H1 (cell line): Measurements from ENCODE around the gene E2F2. TPM values are rescaled to one million over a fixed set of nuclear protein-coding genes. Genes with fewer than 3 reads are reported as not detected.

Experiments
- CTCF ChIA-PET: fragments of 300-600 bp; sonication (Branson Sonifier 250); formaldehyde crosslinking; loops from one replicate; lab custom pipeline; 2021; ENCODE audit not compliant: partially characterized antibody; lab: Charles Lee
- POLR2A ChIA-PET: fragments of 300-600 bp; sonication (Branson Sonifier 250); formaldehyde crosslinking; loops from one replicate; lab custom pipeline; 2021; ENCODE audit warnings: inconsistent platforms; ENCODE audit not compliant: partially characterized antibody; lab: Charles Lee
- DNase-seq, 2 experiments: peaks; one replicate each; pipeline versions ENCODE4 v3.0.0 to v3.0.0-alpha.2; 2010 to 2022; ENCODE audit warnings: low spot score in 2 of 2, low read depth in 1 of 2, mixed read lengths in 1 of 2
- FAIRE-seq: peaks from 2 replicates; lab custom pipeline; 2011; peaks lifted over from hg19 to GRCh38; lab: Jason Lieb, UNC
- H2AFZ ChIP-seq: 2 replicates; pipeline ENCODE4 v1.8.1; 2012; ENCODE audit warnings: low read length, inconsistent platforms
- H2AK5ac ChIP-seq: 2 replicates; pipeline ENCODE4 v1.6.1; 2013; ENCODE audit warnings: low read depth, low read length
- H2BK120ac ChIP-seq: replicated peaks from 2 replicates; pipeline ENCODE3; 2013; ENCODE audit warnings: low read depth, low read length, inconsistent platforms
- H2BK12ac ChIP-seq: 2 replicates; pipeline ENCODE4 v1.6.1; 2013; ENCODE audit warnings: low read depth, low read length
- H2BK15ac ChIP-seq: 2 replicates; pipeline ENCODE4 v1.6.1; 2013; ENCODE audit warnings: low read length
- H2BK20ac ChIP-seq: 2 replicates; pipeline ENCODE4 v1.6.1; 2013; ENCODE audit warnings: low read length
- H2BK5ac ChIP-seq: 2 replicates; pipeline ENCODE4 v1.6.1; 2013; ENCODE audit warnings: low read depth, low read length
- H3K14ac ChIP-seq: 2 replicates; pipeline ENCODE4 v1.6.1; 2013; ENCODE audit warnings: inconsistent platforms; ENCODE audit not compliant: insufficient read length
- H3K18ac ChIP-seq: 2 replicates; pipeline ENCODE4 v1.6.1; 2013; ENCODE audit warnings: low read length; ENCODE audit errors: extremely low read depth
- H3K23ac ChIP-seq: 2 replicates; pipeline ENCODE4 v1.6.1; 2013; ENCODE audit warnings: inconsistent platforms; ENCODE audit not compliant: insufficient read length
- H3K23me2 ChIP-seq: 2 replicates; pipeline ENCODE4 v1.6.1; 2013; ENCODE audit warnings: low read depth, low read length
- H3K27ac ChIP-seq: 2 replicates; pipeline ENCODE4 v1.6.1; 2011; ENCODE audit warnings: low read depth, low read length, inconsistent platforms
- H3K27me3 ChIP-seq, 4 experiments: replicated peaks in 1 of 4; 1 replicate in 1 of 4; 2 replicates in 3 of 4; pipeline versions ENCODE4 v1.6.1 to v1.8.1; 2011 to 2013; ENCODE audit warnings: low read length in 3 of 4, mild to moderate bottlenecking in 3 of 4, inconsistent platforms in 2 of 4, mixed read lengths in 2 of 4, moderate library complexity in 1 of 4; ENCODE audit not compliant: control insufficient read depth in 3 of 4, insufficient read depth in 3 of 4; ENCODE audit errors: extremely low read depth in 1 of 4
- H3K36me3 ChIP-seq, 4 experiments: 2 replicates each; pipeline versions ENCODE4 v1.6.1 to v1.8.1; 2011 to 2013; ENCODE audit warnings: mild to moderate bottlenecking in 4 of 4, low read length in 3 of 4, moderate library complexity in 2 of 4, control low read depth in 1 of 4, inconsistent platforms in 1 of 4; ENCODE audit not compliant: insufficient read depth in 4 of 4, control insufficient read depth in 2 of 4
- H3K4ac ChIP-seq: replicated peaks from 2 replicates; pipeline ENCODE3; 2013; ENCODE audit warnings: low read length, low read depth, mixed read lengths, inconsistent platforms; ENCODE audit not compliant: insufficient read length
- H3K4me1 ChIP-seq, 4 experiments: replicated peaks in 1 of 4; 1 replicate in 1 of 4; 2 replicates in 3 of 4; pipeline versions ENCODE4 v1.6.1 to v1.8.1; 2011 to 2013; ENCODE audit warnings: low read length in 3 of 4, inconsistent platforms in 2 of 4, mixed read lengths in 1 of 4; ENCODE audit not compliant: insufficient read depth in 4 of 4, control insufficient read depth in 3 of 4
- H3K4me2 ChIP-seq, 2 experiments: 2 replicates each; pipeline versions ENCODE4 v1.6.1 to v1.8.1; 2011 to 2013; ENCODE audit warnings: low read depth in 2 of 2, low read length in 2 of 2, control low read depth in 1 of 2, inconsistent platforms in 1 of 2, mild to moderate bottlenecking in 1 of 2; ENCODE audit not compliant: insufficient read depth in 1 of 2
- H3K4me3 ChIP-seq, 4 experiments: fragments of 200-600, 300-600 bp in 1 of 4; sonication (generic), shearing (Covaris generic), sonication (Bioruptor Twin) in 1 of 4; 2 replicates each; pipeline versions ENCODE4 v1.5.1 to v1.8.1; 2011 to 2016; ENCODE audit warnings: low read length in 4 of 4, low read depth in 3 of 4, control low read depth in 2 of 4, inconsistent platforms in 2 of 4, mild to moderate bottlenecking in 2 of 4, mixed read lengths in 1 of 4, moderate library complexity in 1 of 4; ENCODE audit not compliant: insufficient read depth in 2 of 4; ENCODE audit errors: extremely low read depth in 1 of 4
- H3K56ac ChIP-seq: replicated peaks from 2 replicates; pipeline ENCODE3; 2013; ENCODE audit warnings: low read depth, mild to moderate bottlenecking, mixed read lengths, low read length, inconsistent platforms; ENCODE audit not compliant: insufficient read length
- H3K79me1 ChIP-seq: 2 replicates; pipeline ENCODE4 v1.6.1; 2013; ENCODE audit warnings: low read depth, low read length, control low read depth
- H3K79me2 ChIP-seq, 2 experiments: 2 replicates each; pipeline versions ENCODE4 v1.6.1 to v1.8.1; 2012 to 2013; ENCODE audit warnings: low read length in 2 of 2, mild to moderate bottlenecking in 2 of 2, inconsistent platforms in 1 of 2; ENCODE audit not compliant: insufficient read depth in 2 of 2, control insufficient read depth in 1 of 2
- H3K9ac ChIP-seq, 4 experiments: replicated peaks in 1 of 4; 1 replicate in 1 of 4; 2 replicates in 3 of 4; pipeline versions ENCODE4 v1.6.1 to v1.8.1; 2011 to 2013; ENCODE audit warnings: low read depth in 3 of 4, low read length in 3 of 4, control low read depth in 2 of 4, mild to moderate bottlenecking in 2 of 4, moderate library complexity in 2 of 4, inconsistent platforms in 1 of 4; ENCODE audit errors: extremely low read depth in 1 of 4
- H3K9me3 ChIP-seq, 2 experiments: 2 replicates each; pipeline versions ENCODE4 v1.6.1 to v1.8.1; 2012 to 2013; ENCODE audit warnings: mild to moderate bottlenecking in 2 of 2, moderate library complexity in 2 of 2, control low read depth in 1 of 2, inconsistent platforms in 1 of 2, low read depth in 1 of 2, low read length in 1 of 2, mixed read lengths in 1 of 2; ENCODE audit not compliant: insufficient read depth in 2 of 2
- H4K20me1 ChIP-seq, 2 experiments: replicated peaks in 1 of 2; 2 replicates each; pipeline versions ENCODE3 to v1.8.1; 2011 to 2013; ENCODE audit warnings: inconsistent platforms in 2 of 2, low read length in 2 of 2, mild to moderate bottlenecking in 1 of 2; ENCODE audit not compliant: insufficient read depth in 2 of 2, control insufficient read depth in 1 of 2
- H4K5ac ChIP-seq: 2 replicates; pipeline ENCODE4 v1.6.1; 2013; ENCODE audit warnings: low read length, low read depth, mixed read lengths, inconsistent platforms; ENCODE audit not compliant: insufficient read length
- H4K8ac ChIP-seq: 2 replicates; pipeline ENCODE4 v1.8.0; 2013; ENCODE audit warnings: mild to moderate bottlenecking, moderate library complexity, low read length, inconsistent platforms; ENCODE audit not compliant: insufficient read depth; ENCODE audit errors: extremely low read depth
- H4K91ac ChIP-seq: replicated peaks from 2 replicates; pipeline ENCODE3; 2013; ENCODE audit warnings: low read length, mixed read lengths, inconsistent platforms; ENCODE audit not compliant: insufficient read length
- ASH2L ChIP-seq: fragments of 200-600, 300-600 bp; sonication (generic); IDR thresholded peaks from one replicate; pipeline ENCODE4 v1.7.1; 2017; ENCODE audit warnings: low read length
- JUN ChIP-seq: IDR thresholded peaks from 2 replicates; pipeline ENCODE4 v1.6.1; 2011; ENCODE audit warnings: low read depth, mild to moderate bottlenecking, improper control_type of control experiment, low read length
- MAFK ChIP-seq: IDR thresholded peaks from 2 replicates; pipeline ENCODE4 v1.6.1; 2012; ENCODE audit warnings: low read depth, mild to moderate bottlenecking, improper control_type of control experiment, low read length
- POLR2A ChIP-seq, 2 experiments: IDR thresholded peaks; 1 replicate in 1 of 2; 2 replicates in 1 of 2; pipeline ENCODE4 v1.6.1; 2011; ENCODE audit warnings: low read depth in 2 of 2, low read length in 2 of 2, mild to moderate bottlenecking in 2 of 2; ENCODE audit errors: control extremely low read depth in 1 of 2
- POU5F1 ChIP-seq: IDR thresholded peaks from 2 replicates; pipeline ENCODE4 v1.6.1; 2011; ENCODE audit warnings: low read depth, mild to moderate bottlenecking, low read length, moderate library complexity
- RBBP5 ChIP-seq: IDR thresholded peaks from 2 replicates; pipeline ENCODE4 v1.7.1; 2012; ENCODE audit warnings: low read depth, mild to moderate bottlenecking, inconsistent platforms, low read length, moderate library complexity, borderline replicate concordance
- SIN3A ChIP-seq, 2 experiments: IDR thresholded peaks in 1 of 2; conservative IDR thresholded peaks in 1 of 2; 2 replicates each; pipeline ENCODE4 v1.6.1; 2011 to 2012; ENCODE audit warnings: low read length in 2 of 2, improper control_type of control experiment in 1 of 2, low read depth in 1 of 2, mild to moderate bottlenecking in 1 of 2
- SP2 ChIP-seq: IDR thresholded peaks from 2 replicates; pipeline ENCODE4 v1.6.1; 2012; ENCODE audit warnings: mild to moderate bottlenecking, low read length, inconsistent platforms
- TBP ChIP-seq: IDR thresholded peaks from 2 replicates; pipeline ENCODE4 v1.6.1; 2011; ENCODE audit warnings: low read depth, low read length, improper control_type of control experiment
- WGBS, 2 experiments: shearing (Covaris generic) in 1 of 2; methylation state at CpG; one replicate each; pipeline versions ENCODE4 v1.1.6 to v1.1.7; 2013 to 2015; ENCODE audit warnings: low lambda C conversion rate in 2 of 2, mixed read lengths in 2 of 2, inconsistent platforms in 1 of 2, low coverage in 1 of 2, missing lambda C conversion rate in 1 of 2; ENCODE audit not compliant: insufficient replicate concordance in 2 of 2, insufficient coverage in 1 of 2, insufficient read length in 1 of 2; ENCODE audit errors: extremely low coverage in 1 of 2, missing lambda C conversion rate in 1 of 2; 5-methylcytosine and 5-hydroxymethylcytosine counted together
- polyA plus RNA-seq, 7 experiments: library from polyadenylated mRNA; depleted of rRNA in 3 of 7; stranded (reverse) in 5 of 7; unstranded in 2 of 7; fragments of >200 nt in 5 of 7; fragments of 200-250 nt in 2 of 7; gene quantifications; 1 replicate in 5 of 7; 2 replicates in 1 of 7; 4 replicates in 1 of 7; pipeline versions ENCODE4 v1.2.1 to v1.2.3, GENCODE V29; 2011 to 2013; ENCODE audit warnings: missing spikeins in 2 of 7, mixed read lengths in 2 of 7
- total RNA-seq: library from RNA; stranded (reverse); fragmentation: NEBNext Ultra II Directional; extraction: Animal tissue kit (Norgen Biotek cat#: 25700); gene quantifications from 2 replicates; pipeline ENCODE4 v1.2.1, GENCODE V29; 2021
- TF ChIP-seq, protein P1 (sequence below), 3 experiments: IDR thresholded peaks; 1 replicate in 2 of 3; 2 replicates in 1 of 3; pipeline versions ENCODE4 v1.5.1 to v1.6.1; 2011; ENCODE audit warnings: low read length in 3 of 3, mild to moderate bottlenecking in 3 of 3, inconsistent platforms in 2 of 3, low read depth in 1 of 3, moderate library complexity in 1 of 3; ENCODE audit not compliant: insufficient read depth in 1 of 3; ENCODE audit errors: control extremely low read depth in 1 of 3

The E2F2 gene
- total and polyA plus RNA-seq, 2 of the 8 experiments (the other 6 are each of a cell fraction or from before 2014, with no cell fraction given), result 1.8 to 7.0 TPM

GRCh38 chr1:23472351-23473036 is 58.5 kb downstream of the E2F2 start:
- 88% methylated on average over 5 of the region's 5 CpGs; no CpG with 5 or more reads in 1 of the 2 experiments for WGBS, 2 experiments
- no peak overlapping the region for H2AFZ ChIP-seq
- TF ChIP-seq SP2, result no peak
- TF ChIP-seq, protein P1, sequence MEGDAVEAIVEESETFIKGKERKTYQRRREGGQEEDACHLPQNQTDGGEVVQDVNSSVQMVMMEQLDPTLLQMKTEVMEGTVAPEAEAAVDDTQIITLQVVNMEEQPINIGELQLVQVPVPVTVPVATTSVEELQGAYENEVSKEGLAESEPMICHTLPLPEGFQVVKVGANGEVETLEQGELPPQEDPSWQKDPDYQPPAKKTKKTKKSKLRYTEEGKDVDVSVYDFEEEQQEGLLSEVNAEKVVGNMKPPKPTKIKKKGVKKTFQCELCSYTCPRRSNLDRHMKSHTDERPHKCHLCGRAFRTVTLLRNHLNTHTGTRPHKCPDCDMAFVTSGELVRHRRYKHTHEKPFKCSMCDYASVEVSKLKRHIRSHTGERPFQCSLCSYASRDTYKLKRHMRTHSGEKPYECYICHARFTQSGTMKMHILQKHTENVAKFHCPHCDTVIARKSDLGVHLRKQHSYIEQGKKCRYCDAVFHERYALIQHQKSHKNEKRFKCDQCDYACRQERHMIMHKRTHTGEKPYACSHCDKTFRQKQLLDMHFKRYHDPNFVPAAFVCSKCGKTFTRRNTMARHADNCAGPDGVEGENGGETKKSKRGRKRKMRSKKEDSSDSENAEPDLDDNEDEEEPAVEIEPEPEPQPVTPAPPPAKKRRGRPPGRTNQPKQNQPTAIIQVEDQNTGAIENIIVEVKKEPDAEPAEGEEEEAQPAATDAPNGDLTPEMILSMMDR (IDR thresholded peaks at IDR 0.05; ENCODE audit: control extremely low read depth in 1 of 3, insufficient read depth in 1 of 3, low read depth in 1 of 3, low read length in 3 of 3), result no peak
- no peak for TF ChIP-seq SIN3A (conservative IDR thresholded peaks at IDR 0.05 in 1 of 2, IDR thresholded peaks at IDR 0.05 in 1 of 2; ENCODE audit: low read depth in 1 of 2, low read length in 2 of 2)
- no peak for TF ChIP-seq MAFK
- no peak for TF ChIP-seq POU5F1
- no peak for TF ChIP-seq POLR2A (IDR thresholded peaks at IDR 0.05; ENCODE audit: control extremely low read depth in 1 of 2, low read depth in 2 of 2, low read length in 2 of 2)
- TF ChIP-seq RBBP5, result no peak
- TF ChIP-seq ASH2L, result no peak
- TF ChIP-seq TBP, result no peak
- no peak for TF ChIP-seq JUN

More at GRCh38 chr1:23472351-23473036, 58.5 kb downstream of the E2F2 start:
- H3K36me3 ChIP-seq, result no peaks in the 10 kb centered on the region
- no peak overlapping the region for H2BK120ac ChIP-seq
- H3K27me3 ChIP-seq, result no peaks in the 10 kb centered on the region
- H3K79me1 ChIP-seq, result peaks cover 19% of the 10 kb centered on the region; the same call in 1 of the 2 replicates
- no peak overlapping the region for H3K4me2 ChIP-seq
- H4K8ac ChIP-seq, result no peak overlapping the region; the same call in 1 of the 2 replicates
- no peak overlapping the region for H2BK20ac ChIP-seq
- H4K20me1 ChIP-seq, result peaks cover 11 to 27% of the 10 kb centered on the region in 2 experiments
- no peak overlapping the region for H3K14ac ChIP-seq
- no peak overlapping the region for H3K56ac ChIP-seq
- POLR2A ChIA-PET, result interaction anchor here (1.3 kb wide), 1 partner anchor 11 kb away, joined by 3 read pairs; the partner anchor contains the start of gene ASAP3
- FAIRE-seq (no peak), DNase-seq (no peak)
- peaks cover 0 to 20% of the 10 kb centered on the region in 2 experiments; a peak in 2 of 4 replicates for H3K79me2 ChIP-seq
- no peak overlapping the region for H3K27ac ChIP-seq
- H3K23ac ChIP-seq, result no peak overlapping the region
- no peak overlapping the region for H2BK15ac ChIP-seq
- H3K4me3 ChIP-seq, result no peak overlapping the region
- no peaks in the 10 kb centered on the region for H3K9me3 ChIP-seq
- H3K4ac ChIP-seq, result no peak overlapping the region
- no peak overlapping the region for H3K18ac ChIP-seq
- H2AK5ac ChIP-seq, result no peak overlapping the region
- H3K9ac ChIP-seq, result no peak overlapping the region
- H2BK5ac ChIP-seq, result no peak overlapping the region
- H2BK12ac ChIP-seq, result no peak overlapping the region
- no peak overlapping the region for H4K5ac ChIP-seq
- no peaks in the 10 kb centered on the region for H3K23me2 ChIP-seq
- CTCF ChIA-PET, result interaction anchor here (0.7 to 1.5 kb wide), 2 partner anchors 11 to 32 kb away, joined by 3 read pairs; partner anchors contain the start of gene ASAP3
- H3K4me1 ChIP-seq, result peaks cover 0 to 5% (median 0%) of the 10 kb centered on the region in 4 experiments; a peak in 1 of 7 replicates
- H4K91ac ChIP-seq, result no peak overlapping the region
